GM12864 (cell line): ENCODE measurements around the gene CIITA.

Source experiments
- DNase-seq: peaks from one replicate; pipeline ENCODE4 v3.0.0-alpha.2; 2011; ENCODE audit warnings: low read depth
- H3K4me3 ChIP-seq: 2 replicates; pipeline ENCODE4 v1.5.1; 2011; ENCODE audit warnings: mild to moderate bottlenecking, low read depth, low read length, control low read depth
- CTCF ChIP-seq: IDR thresholded peaks from 2 replicates; pipeline ENCODE4 v1.5.1; 2011; ENCODE audit warnings: low read depth, mild to moderate bottlenecking, moderate library complexity, low read length, control low read depth, inconsistent platforms; ENCODE audit errors: missing control alignments

Gene CIITA

DNA sequence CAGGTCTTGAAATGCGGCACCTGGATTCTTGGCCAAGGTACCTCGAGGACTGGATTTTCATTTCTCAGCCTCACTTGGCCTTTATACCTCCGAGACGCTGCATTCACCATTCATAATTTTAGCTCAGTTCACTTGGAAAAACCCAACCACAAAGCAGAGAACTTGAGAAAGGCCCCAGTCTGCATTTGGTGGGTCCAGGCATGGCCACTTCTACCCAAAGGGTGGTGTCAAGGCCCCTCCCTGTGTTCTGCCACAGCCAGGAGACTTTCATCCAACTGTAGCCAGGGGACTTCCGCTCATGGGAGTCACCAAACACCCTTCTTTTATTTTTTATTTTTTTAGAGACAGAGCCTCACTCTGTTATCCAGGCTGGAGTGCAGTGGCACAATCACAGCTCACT is 43.7 kb upstream of the CIITA start:
- no peak for TF ChIP-seq CTCF

DNA sequence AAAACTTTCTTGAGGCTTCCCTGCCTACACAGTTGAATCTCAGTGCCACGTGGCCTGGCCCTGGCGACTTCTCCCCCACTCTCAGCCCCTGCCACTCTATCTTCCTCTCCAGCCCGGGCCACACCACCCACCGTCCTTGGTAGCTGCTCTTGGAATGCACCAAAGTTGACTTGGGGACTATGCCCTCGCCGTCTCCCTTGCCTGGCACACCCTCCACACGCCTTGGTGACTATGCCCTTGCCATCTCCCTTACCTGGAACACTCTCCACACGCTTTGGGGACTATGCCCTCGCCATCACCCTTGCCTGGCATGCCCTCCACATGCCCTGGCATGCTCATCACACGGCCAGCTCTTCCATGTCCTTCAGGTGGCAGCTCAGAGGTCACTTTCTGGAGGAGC is 42.9 kb upstream of the CIITA start:
- no peak for DNase-seq
- no peak overlapping the region for H3K4me3 ChIP-seq
- TF ChIP-seq CTCF = no peak

More for the DNA sequence above, 43.7 kb upstream of the CIITA start:
- no peak for DNase-seq
- no peak overlapping the region for H3K4me3 ChIP-seq

DNA sequence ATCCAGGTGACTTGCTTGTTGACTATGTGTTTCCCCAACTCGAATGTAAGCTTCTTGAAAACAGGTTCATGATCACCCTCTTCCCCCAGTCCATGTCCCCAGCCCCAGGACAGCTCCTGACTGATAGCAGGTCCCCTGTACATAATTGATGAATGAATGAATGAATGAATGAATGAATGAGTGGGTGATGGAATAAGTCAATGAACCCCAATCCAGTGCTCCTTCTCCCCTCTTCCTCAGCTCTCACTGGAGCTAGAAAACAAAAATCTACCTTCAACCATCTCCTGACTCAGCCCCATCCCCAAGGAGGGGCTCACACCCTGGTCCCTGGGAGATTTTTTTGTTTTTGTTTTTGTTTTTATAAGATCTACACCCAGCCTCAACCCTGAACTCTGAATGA is 42.2 kb upstream of the CIITA start:
- no peak overlapping the region for H3K4me3 ChIP-seq
- DNase-seq = no peak
- TF ChIP-seq CTCF = no peak

GRCh38 chr16:10835281-10835931 is 41.6 kb upstream of the CIITA start:
- H3K4me3 ChIP-seq = no peak overlapping the region
- DNase-seq = peak; percentile 65
- TF ChIP-seq CTCF = no peak

DNA sequence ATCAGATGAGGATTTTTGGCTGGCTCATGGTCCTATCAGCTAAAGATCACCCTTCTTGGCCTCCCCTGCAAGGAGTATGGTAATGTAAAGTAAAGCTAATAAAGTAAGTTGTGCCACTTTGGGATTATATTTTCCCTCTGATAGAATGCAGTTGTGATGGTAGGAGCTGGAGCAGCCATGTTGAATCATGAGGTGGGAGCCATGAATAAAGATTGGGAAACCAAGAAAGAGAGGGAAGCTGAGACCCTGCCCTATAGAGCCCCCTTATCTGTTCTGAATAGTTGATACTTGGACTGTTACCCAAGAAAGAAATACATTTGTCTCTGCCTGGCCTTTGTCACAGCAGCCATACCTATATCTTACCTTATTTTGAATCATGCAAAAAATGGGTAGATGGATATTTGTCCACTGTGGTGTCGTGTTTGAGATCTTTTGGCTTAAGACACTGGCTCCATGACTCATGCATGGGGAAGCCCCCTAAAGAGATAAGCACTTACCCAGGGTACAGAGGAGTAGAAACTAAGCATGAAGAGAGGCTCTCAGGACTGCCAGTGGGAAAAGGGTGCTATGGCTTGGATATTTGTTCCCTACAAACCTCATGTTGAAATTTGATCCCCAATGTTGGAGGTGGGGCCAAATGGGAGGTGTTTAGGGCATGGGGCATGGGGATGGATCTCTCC is 40.7 kb upstream of the CIITA start:
- H3K4me3 ChIP-seq = no peak overlapping the region
- no peak for DNase-seq
- TF ChIP-seq CTCF = no peak

- no peak overlapping the region for H3K4me3 ChIP-seq
- DNase-seq = no peak
- TF ChIP-seq CTCF = no peak
Observed at GRCh38 chr16:10838621-10839278, 38.3 kb upstream of the CIITA start.
